CD4-positive, alpha-beta T cell treated with Interleukin-17A for 4 hours (primary cell): ENCODE data around the gene AP1M2.
"Not testable (repeated sequence)": the region's sequence is repeated elsewhere in the genome, so short reads cannot be mapped to it uniquely, and the experiment has no call there.

ENCODE experiments used
- DNase-seq: peaks from one replicate; pipeline ENCODE4 v3.0.0-alpha.2; 2020; ENCODE audit warnings: mixed read lengths

Gene AP1M2

DNA sequence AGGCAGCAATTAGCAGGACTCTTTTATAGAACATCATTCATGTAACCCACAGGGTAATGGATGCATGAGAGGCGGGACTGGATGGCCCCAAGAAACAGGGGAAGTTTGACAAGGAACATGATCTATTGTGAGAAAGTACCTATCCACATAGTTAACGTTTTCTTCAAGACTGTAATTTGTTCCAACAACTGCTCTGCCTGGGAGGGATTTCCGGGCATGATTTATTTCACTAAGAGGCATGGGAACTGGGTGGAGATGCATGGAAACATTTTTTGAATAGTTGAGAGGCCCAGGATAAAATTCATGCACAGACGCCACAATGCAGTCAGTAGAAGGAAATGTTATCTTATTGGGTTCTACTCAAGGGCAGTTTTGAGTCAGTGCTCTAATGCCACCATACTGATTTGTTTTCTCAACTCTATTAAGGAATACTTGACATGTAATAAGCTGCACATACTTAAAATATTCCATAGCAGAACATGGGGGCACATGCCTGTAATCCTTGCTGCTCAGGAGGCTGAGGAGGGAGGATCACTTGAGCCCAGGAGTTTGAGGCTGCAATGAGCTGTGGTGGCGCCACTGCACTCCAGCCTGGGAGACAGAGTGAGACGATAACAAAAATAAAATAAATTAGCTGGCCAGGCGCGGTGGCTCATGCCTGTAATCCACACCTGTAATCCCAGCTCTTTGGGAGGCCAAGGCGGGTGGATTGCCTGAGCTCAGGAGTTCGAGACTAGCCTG is 53.3 kb downstream of the AP1M2 start:
- no peak for DNase-seq

DNA sequence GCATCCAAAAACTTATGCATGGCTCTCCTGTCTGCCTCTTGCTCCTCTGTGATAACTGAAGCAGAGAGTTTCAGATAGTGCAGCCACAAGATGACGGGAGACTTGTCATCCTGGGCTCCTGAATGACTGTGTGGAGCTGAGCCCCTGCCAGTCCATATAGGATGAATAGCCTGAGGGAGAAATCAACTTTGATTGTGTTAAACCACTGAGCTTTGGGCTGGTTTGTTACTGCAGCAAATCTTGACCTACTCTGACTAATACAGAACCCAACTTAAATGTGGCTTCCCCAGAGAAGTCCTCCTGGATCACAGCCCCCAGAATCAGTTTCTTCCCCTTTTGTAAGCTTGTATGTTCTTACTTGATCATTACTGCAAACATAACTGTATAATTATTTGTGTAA is 54.7 kb downstream of the AP1M2 start:
- DNase-seq, result no peak

DNA sequence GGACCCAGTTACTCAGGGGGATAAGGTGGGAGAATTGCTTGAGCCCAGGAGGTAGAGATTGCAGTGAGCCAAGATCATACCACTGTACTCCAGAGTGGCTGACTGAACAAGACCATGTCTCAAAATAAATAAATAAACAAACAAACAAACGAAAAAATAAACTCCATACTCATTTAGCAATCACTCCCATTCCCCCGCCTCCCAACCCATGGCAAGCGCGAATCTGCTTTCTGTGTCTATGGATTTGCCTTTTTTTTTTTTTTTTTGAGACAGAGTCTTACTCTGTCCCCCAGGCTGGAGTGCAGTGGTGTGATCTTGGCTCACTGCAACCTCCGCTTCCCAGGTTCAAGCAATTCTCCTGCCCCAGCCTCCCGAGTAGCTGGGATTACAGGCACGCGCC is 60.2 kb downstream of the AP1M2 start:
- not testable (repeated sequence) for DNase-seq

DNA sequence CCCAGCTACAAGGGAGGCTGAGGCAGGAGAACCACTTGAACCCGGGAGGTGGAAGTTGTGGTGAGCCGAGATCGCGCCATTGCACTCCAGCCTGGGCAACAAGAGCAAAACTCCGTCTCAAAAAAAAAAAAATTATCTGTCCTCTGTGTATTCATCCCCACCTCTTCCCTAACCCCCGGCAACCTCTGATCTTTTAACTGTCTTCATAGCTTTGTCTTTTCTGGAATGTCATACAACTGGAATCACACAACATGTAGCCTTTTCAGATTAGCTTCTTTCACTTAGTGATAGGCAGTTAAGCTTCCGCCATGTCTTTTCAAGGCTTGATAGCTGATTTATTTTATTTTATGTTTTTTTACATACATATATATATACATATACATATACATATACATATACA is 61.5 kb downstream of the AP1M2 start:
- no peak for DNase-seq

DNA sequence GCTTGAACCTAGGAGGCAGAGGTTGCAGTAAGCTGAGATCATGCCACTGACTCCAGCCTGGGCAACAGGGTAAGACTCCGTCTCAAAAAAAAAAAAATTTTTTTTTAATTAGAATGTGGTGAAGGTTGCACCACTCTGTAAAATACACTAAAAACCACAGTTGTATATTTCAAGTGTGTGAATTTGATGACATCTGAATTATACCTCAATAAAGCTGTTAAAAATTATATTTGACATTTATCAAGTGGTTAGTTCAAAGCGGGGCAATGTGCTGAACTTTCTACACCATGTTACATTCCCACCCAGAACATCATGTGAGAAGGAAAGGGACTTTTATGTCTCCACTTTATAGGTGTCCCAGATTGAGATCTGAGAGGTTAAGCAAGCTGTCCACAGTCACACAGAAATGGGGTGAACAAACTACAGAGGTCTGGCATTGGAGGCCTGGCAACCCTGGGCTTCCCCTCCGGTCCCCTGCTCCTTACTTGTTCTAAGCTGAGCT is 63.9 kb downstream of the AP1M2 start:
- no peak for DNase-seq
